GM19035 (cell line): ENCODE results near the gene NFKBIE.

Experiments used
- ATAC-seq: cut with Tn5 transposase; IDR thresholded peaks from one replicate; pipeline ENCODE4 v1.9.1; 2021; ENCODE audit not compliant: unreplicated experiment

NFKBIE gene

DNA sequence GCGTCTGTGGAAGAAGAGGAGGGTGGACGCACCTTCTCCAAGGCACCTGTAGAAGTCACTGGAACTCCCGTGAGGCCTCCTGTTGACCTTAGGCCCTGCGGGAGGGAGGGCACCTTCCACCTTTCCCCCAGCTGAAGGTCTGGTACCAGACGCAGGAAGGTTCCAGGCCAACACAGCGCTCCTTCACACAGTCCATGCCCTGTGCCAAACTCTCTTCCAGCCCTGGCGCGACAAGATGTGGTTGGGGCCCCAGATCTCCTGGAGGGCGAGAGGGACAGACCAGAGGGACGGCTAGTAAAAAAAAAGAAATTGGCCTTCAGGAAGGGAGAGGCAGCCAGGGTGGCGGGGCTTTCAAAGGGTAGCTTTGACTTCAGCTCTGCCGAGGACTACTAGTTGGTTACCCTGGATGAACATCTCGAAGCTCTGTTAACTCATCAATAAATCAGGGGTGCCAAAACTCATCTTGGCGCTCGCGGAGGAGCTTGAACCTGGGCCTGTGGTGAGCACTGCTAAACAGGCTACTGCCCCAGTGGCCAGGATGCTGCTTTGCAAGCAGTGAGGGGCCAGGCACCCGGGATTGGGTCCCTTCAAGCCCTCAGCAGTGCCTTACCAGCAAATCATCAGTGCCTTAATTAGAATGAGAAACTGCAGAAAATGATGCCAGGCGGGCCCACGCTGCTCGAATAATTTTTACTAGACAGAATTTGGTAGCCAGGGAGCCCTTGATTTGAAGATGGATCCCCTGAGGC lies 32.9 kb upstream of the NFKBIE start:
- ATAC-seq: no peak

DNA sequence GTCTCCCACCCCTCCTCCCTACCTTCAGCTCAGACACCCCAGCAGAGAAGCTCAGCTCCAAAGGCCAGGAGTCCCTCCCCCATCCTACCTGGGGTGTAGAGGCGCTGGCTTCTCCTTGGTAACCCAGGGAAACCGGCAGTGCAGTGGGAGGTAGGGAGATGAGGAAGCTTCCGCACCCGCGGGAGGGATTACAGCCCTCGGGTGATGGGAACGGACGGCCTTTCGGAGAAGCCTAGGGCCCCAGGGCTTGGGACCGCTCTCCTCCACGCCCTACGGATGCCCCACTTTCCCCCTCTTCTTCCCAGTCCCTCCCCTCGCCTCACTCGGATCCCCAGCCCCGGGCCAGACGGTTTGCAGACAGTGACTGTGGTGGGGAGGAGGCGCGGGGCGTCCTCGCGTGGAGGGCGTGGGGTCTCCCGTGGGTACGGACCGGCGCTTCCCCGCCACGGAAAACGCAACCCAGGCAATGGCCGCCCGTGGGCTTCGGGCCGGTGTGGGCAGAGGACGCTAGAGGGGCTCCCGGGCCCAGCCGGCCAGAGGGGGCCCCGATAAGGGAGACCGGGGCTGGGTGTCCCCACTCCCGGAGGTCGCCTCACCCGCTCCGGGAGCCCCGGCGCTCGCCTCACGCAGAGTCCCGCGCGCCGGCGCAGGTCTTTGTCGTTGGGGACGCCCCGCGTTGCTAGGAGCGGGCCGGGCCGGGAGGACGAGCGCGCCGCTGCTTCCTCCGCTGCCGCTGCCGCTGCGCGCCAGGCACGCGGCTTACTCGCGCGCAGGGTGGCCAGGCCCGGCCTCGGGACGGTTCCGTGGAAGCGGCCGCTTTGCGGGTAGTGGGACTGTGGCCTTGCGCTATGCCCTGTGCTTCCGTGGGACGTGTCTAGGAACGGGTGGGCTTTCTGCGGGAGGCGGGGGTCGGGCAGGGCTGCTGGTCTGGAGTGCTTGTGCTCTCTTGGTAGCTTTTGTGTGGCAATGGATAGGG lies 32.0 kb upstream of the NFKBIE start:
- no peak for ATAC-seq

DNA sequence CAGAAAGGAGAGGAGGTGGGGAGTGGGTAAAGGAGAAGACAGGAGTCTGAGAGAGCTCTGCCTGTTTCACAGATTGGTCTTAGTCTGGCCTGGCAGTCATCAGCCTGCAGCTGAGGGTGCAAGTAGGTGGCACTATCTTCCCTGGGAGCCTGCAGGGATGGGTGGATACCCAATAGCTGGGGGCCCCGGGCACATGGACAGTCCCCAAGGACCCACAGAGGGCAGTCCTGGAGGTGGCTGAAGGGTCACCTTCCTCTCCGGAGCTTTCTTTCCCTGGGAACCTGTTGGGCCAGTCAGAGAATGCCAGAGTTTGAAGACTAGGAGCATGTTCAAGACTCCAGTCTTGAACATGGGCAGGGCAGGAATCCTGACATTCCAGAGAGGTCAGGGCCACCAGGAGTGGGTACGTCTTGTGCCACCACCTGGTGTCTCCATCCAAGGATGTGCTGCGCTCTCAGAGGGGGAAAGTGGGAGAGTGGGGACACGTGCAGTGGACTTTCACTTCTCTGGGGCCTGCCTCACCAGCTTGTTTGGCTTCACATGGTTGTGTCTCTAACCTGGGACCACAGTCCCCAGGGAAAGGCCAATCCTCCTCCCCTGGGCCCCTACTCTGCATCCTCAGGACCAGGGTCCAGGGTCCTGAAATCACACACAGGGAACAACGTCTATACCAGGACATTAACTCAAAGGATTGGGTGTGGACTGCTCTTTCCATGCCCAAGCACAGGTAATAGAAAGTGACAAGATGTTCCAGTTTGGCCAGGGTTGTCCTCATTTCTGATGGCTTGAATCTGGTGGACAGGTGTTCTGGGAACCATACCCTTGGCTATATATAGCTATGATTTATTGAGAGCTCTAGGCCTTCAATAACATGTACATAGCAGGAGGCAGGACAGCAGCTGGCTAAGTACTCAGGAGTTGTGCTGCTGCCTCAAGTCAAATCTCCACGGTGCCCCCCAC lies 29.8 kb upstream of the NFKBIE start:
- ATAC-seq: no peak

DNA sequence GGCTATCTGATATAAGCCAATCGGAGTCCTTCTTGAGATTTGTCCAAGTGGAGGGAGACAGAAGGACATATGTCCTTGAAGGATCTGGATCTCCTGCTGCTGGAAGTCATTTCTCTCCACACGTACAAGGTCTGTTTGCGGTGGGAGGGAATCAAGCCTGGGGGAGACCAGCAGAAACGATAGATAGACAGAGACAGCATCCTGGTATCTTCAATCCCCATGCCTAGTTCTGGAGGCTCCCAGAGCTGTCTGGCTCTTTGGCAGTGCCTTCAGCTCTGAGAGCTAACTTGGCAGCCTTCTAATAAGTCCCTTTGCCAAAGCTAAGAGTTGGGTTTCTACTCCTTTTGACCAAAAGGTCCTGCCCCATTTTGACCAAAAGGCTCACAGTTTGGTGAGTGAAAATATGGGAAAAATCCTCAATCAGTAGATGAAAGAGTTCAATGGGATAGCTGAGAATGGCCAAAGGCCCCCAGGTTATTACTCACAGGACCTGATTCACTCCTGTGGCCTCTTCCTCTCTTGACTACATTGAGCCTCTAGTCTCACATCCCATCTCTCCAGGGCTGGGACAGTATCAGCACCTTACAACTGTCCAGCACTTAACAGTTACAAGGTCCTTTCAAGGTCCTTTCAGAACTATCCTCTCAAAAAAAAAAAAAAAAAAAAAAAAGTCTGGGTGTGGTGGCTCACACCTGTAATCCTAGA lies 27.5 kb upstream of the NFKBIE start:
- no peak for ATAC-seq

DNA sequence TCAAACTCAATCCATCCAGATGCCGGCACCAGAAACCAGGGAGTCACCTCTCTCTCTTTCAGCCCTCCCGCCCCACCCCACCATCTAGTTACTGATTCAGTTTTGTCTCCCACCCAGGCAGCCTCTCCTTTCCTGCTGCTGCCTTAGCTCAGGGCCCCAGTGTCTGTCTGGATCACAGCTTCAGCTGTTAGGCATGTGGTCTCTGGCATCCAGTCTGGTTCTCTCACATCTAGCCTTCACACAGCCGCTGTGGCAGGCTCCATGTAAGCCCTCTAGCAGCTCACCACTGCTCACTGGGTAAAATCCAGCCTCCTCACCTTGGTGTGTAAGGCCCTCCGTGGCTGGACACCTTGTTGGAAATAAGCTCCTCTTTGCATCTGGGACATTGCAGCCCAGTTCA lies 26.5 kb upstream of the NFKBIE start:
- ATAC-seq: no peak

DNA sequence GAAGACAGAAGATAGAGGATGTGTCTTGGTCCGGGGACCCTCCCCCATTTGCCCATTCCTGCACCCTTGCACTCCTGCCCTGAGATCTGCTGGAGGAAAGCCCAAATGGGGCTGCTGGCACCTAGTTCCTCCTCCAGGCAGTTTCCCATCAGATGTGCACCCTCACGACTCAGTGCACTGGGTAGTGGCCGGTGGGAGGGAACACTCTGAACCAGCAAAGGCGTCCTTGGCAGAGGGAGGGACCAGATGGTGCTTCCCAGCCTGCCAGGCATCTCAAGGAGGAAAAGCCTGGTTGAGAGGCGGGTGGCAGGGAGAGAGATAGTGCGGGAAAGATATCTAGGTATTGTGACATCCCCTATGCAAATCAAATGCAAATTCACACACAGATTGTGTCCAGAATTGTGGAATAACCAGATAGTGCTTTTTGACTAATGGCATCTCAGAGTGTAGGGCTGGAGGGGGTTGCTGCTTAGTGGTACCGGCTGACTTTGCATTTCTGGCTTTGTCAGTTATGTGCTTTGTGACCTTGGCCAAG lies 24.4 kb upstream of the NFKBIE start:
- no peak for ATAC-seq

DNA sequence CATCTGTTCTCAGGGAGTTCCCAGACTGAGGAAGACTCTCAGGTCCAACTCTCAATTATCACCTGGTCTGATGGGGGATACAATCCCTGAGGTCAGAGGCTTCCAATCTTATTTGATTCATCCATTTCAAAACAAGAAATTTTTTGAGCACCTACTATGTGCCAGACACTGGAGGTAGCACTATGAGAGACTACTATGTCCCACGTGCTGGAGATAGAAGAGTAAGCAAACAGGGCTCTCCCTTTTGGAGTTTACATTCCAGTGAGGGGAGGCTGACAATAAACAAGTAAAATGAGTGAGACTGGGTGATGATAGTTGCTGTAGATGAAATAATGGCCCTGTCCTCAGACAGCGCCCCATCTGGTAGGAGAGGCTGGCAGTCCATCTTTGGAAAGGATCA lies 21.4 kb upstream of the NFKBIE start:
- no peak for ATAC-seq

DNA sequence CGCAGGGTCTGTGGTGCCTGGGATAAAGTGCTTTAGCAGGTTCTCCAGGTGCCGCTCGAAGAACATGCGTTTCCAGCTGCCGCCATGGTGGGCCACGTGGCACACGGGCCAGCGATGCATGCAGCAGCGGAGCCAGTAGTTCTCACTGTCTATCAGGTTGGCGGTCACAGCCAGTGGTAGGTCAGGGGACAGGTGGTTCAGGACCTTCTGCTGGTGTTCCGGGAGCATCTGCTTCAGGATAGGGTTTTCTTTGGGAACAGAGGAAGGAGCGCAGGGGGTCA lies 20.9 kb upstream of the NFKBIE start:
- no peak for ATAC-seq

DNA sequence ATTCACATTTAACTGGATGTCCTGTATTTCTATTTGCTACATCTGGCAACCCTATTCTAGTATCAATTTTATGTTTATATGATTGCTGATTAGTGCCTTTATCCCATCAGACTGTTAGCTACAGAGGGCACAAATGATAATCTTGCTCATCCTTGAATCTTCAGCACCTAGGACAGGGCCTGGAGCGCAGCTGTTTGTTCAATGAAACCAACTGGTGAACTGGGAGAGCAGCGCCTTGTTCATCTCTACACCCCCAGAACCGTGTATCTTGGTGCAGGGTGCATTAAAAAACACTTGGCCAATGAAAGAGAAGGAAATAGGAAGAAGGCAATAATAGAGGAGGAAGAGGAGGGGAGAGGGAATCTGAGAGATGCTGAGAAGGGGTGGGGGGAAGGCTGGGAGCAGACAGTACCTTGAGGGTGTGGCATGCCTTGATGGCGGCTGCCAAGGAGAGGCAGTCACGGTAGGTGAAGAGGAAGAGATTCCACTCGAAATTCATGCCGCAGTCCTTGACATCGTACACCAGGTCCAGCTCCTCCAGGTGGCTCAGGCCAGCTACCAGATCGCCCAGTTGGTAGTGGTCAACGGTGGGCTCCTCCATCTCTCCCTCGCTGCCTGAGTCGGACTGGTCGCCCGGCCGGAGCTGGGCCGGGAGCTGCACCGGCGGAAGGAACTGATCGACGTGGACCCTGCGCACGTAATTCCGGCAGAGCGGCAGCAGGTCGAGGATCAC lies 20.4 kb upstream of the NFKBIE start:
- no peak for ATAC-seq

DNA sequence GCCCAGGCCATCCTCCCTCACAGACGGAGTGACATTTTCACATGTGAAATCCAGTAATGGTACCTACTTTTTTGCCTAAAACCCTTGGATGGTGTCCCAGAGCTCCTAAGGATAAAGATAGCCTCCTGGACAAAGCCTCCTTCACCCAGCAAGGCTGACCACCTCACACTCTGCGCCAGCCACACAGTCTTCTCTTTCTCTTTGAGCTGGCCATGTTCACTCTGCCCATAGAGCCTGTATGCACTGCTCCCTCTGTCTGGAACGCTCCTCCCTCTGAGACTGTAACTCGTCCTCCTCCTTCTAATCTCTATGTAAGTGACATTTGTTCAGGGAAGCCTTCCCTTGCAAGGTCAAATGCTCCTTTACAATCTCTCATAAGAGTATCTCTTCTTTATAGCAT lies 19.5 kb upstream of the NFKBIE start:
- ATAC-seq: no peak

DNA sequence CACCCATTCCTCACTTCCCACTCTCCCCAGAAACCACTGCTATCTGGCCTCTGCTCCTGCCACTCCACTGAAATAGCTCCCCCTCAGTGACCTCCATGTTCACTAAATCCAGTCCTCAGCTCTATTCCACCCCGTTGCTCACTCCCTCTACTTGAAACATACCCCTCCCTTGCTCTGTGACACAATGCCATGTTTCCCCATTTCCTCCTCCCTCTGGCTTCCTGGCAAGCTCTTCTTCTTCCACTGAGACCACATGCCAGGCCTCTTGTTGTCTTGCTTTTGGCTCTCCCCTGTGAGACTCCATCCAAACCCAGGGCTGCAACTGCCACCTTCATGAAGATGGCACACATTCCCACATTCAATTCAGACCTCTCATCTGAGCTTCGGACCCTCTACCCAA lies 18.8 kb upstream of the NFKBIE start:
- ATAC-seq: no peak

DNA sequence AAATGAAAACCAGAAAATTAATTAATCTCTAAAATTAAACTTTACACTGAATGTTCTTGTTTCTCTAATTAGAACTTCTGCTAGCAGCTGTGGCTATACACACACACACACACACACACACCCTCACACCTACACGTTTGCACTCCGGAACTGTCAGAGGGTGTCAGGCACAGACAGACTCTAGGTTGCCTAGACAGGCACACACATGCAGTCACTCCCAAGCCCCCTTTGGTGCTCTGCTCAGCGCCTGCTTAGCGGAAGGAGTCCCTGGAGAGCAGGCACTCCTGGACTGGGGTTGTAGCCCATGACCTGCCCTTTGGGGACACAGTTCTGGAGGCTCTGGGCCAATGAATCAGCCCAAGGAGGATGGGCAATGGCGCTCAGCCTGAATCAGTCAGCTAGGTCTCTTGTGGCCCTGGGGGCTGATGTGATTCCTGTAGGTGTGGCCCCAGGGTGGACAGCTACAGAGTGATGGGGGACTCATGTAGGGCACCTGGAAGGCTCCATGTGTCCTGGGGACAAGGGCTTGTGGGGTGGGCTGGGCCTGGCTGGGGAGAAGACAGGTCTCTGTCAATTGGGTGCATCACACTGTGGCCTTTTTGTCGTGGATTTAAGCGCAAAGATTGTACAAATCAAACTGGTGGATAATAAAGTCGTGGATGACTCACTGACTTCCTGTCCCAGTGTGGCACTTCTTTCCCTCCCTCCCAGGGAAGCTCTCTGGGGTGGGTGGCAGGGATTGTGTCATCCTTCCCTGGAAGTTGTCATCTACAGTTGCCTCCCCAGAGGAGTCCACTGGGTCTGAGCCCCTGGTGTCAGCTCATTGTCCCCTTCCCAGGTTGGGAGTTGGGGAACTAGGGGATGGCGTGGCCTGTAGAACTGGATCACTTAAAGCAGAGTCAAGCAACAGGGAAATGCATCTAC lies 13.7 kb upstream of the NFKBIE start:
- ATAC-seq: no peak

DNA sequence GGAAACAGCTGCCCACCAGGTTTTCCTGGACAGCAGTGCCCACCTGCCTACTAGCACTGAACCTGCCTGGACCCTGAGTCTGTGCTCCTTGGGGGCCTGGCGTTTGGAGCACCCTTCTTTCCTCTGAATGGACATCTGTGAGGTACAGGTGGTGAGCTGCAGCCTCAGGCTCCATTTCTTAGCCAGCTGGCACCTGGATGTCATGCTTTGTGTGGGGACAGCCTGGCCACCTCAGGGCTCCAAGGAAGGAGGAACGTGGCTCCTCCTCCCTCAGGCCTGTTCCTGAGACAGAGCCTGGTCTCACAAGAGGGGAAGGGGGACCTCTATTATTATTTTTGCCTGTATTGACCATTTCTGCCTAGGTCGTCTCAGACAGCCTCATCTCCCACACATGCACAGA lies 13.0 kb upstream of the NFKBIE start:
- ATAC-seq: no peak

DNA sequence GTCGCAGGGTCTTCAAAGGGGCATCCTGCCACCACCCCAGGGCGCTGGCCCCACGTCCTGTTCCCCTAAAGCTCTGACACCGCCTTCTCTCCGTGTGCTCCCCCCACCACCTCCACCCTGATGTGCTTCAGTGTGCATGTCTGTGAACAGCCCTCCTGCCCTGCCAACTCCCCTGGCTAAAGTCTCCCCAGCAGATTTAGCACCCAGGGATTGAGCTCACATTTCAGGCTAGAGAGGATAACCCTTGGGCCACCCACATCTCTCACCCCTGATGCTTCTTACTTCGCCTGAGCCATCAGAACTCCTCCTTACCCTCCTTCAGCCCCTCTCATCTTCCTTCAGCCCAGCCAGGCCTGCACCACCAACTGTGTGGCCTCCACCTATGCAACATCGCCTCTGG lies 12.4 kb upstream of the NFKBIE start:
- ATAC-seq: no peak

DNA sequence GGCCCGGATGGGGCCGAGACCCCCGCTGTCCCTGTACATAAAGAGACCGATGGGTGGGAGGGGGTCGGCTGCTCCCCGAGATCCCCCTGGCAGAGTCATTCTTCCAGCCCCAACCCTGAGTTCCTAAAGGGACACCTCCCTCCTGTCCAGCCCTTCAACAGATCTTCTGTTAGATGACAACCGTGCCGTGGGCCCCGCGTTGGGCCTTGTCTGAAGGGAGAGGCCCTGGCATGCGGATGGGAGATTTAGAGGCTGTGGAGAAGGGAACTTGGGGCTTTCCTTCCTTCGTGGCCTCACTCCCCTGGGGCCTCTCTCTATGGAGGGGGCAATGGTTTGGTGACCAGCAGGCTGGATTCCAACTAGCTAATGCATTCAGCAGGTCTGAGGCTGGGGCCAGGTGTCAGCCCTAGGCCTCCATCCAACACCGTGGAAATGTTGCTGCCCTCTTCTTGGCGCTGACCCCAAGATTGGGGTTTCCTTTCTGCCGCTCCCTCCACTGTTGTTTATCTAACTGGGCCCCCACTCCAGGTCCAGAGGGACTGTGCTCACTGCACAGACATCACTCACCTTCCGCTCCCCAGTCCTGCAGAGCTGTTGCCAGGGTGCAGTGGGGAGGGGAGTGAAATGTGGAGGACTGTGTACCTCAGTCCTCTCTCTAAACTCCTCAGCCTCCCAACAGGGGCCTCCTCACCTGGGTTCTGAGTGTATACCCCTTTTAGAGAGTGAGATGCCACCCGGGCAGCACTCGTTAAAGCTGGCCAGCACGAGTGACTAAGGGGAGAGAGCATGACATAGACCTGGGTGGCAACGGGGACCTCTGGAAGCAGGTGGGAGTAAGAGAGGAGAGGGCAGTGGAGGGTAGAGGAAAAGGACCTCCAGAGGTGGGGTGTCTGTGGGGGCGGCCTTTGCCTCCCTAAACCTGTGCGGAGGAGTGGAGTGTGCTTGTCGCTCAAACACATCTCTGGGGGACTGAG lies 11.6 kb upstream of the NFKBIE start:
- ATAC-seq: no peak

DNA sequence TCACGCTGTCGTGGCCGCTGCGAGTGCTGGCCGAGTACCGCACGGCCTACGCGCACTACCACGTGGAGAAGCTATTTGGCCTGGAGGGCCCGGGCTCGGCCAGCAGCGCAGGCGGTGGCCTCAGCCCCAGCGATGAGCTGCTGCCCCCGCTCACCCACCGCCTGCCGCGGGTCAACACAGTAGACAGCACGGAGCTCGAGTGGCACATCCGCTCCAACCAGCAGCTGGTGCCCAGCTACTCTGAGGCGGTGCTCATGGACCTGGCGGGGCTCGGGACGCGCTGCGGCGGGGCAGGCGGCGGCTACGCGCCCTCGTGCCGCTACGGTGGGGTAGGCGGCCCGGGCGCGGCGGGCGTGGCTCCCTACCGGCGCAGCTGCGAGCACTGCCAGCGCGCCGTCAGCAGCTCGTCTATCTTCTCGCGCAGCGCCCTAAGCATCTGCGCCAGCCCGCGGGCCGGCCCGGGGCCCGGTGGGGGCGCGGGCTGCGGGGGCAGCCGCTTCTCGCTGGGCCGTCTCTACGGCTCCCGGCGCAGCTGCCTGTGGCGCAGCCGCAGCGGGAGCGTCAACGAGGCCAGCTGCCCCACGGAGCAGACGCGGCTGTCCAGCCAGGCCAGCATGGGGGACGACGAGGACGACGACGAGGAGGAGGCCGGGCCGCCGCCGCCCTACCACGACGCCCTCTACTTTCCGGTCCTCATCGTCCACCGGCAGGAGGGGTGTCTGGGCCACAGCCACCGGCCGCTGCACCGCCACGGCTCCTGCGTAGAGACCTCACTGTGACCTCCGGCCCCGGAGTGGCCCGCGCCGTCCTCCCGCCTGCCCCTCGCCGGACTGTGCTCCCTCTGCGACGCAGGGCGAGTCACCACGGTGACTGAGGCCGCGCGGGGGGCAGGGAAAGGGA lies 10.6 kb upstream of the NFKBIE start:
- no peak for ATAC-seq
